ENCODE data around the gene GPR21. TPM values are rescaled to one million over a fixed set of nuclear protein-coding genes. Genes with fewer than 3 reads are reported as not detected.

The GPR21 gene
- 1 to 10 TPM in 3 of 4 donors, not detected in 1; 1.0 to 4.7 (median 1.0) TPM for total RNA-seq

GRCh38 chr9:123033352-123033751 lies at the start of gene GPR21:
Gene GPR21 (plus strand): TSS chr9:123033667. CDS start chr9:123034567, 900 bp downstream.
- peaks cover 18% of the 10 kb centered on the region for H3K36me3 ChIP-seq
- no peaks in the 10 kb centered on the region for H3K9me3 ChIP-seq
- H3K27ac ChIP-seq: no peak within 1 kb of the TSS
- H3K4me3 ChIP-seq: no peak within 1 kb of the TSS
- DNase-seq (ENCODE audit: low spot score in 2 of 2): no peak
- no peaks in the 10 kb centered on the region for H3K27me3 ChIP-seq
- WGBS: 67% methylated on average over 7 of the region's 7 CpGs
- no peaks in the 10 kb centered on the region for H3K4me1 ChIP-seq
- no peak for TF ChIP-seq POLR2A (IDR thresholded peaks at IDR 0.05)
- TF ChIP-seq EP300 (IDR thresholded peaks at IDR 0.05): no peak
- TF ChIP-seq CTCF (IDR thresholded peaks at IDR 0.05): no peak
- no peak for TF ChIP-seq POLR2AphosphoS5 (IDR thresholded peaks at IDR 0.05)

GRCh38 chr9:122986010-122986409 lies 47.5 kb upstream of the GPR21 start:
- H3K27ac ChIP-seq: no peak overlapping the region
- H3K4me1 ChIP-seq: no peaks in the 10 kb centered on the region
- H3K27me3 ChIP-seq: no peaks in the 10 kb centered on the region
- no peak overlapping the region for H3K4me3 ChIP-seq
- WGBS: 80% methylated on average over 5 of the region's 5 CpGs
- DNase-seq (ENCODE audit: low spot score in 2 of 2): no peak
- H3K9me3 ChIP-seq: no peaks in the 10 kb centered on the region
- H3K36me3 ChIP-seq: peaks cover 40% of the 10 kb centered on the region
- TF ChIP-seq POLR2AphosphoS5 (IDR thresholded peaks at IDR 0.05) (no peak), EP300 (IDR thresholded peaks at IDR 0.05) (no peak), CTCF (IDR thresholded peaks at IDR 0.05) (no peak), POLR2A (IDR thresholded peaks at IDR 0.05) (no peak)

- no peaks in the 10 kb centered on the region for H3K27me3 ChIP-seq
- H3K4me3 ChIP-seq: no peak overlapping the region
- no peak for DNase-seq (ENCODE audit: low spot score in 2 of 2)
- no peaks in the 10 kb centered on the region for H3K9me3 ChIP-seq
- peaks cover 6% of the 10 kb centered on the region for H3K4me1 ChIP-seq
- H3K27ac ChIP-seq: no peak overlapping the region
- H3K36me3 ChIP-seq: peaks cover 43% of the 10 kb centered on the region
- TF ChIP-seq POLR2AphosphoS5 (IDR thresholded peaks at IDR 0.05): no peak
- no peak for TF ChIP-seq POLR2A (IDR thresholded peaks at IDR 0.05)
- TF ChIP-seq CTCF (IDR thresholded peaks at IDR 0.05): no peak
- no peak for TF ChIP-seq EP300 (IDR thresholded peaks at IDR 0.05)
- 89% methylated on average over 2 of the region's 2 CpGs for WGBS
Measured at GRCh38 chr9:122988141-122988540, 45.3 kb upstream of the GPR21 start.

- no peak for DNase-seq (ENCODE audit: low spot score in 2 of 2)
- peaks cover 6% of the 10 kb centered on the region for H3K4me1 ChIP-seq
- H3K9me3 ChIP-seq: no peaks in the 10 kb centered on the region
- no peak overlapping the region for H3K4me3 ChIP-seq
- H3K36me3 ChIP-seq: peaks cover 49% of the 10 kb centered on the region
- 85% methylated on average over 8 of the region's 8 CpGs for WGBS
- TF ChIP-seq POLR2A (IDR thresholded peaks at IDR 0.05): no peak
- no peak for TF ChIP-seq POLR2AphosphoS5 (IDR thresholded peaks at IDR 0.05)
- TF ChIP-seq EP300 (IDR thresholded peaks at IDR 0.05): no peak
- TF ChIP-seq CTCF (IDR thresholded peaks at IDR 0.05): no peak
- H3K27me3 ChIP-seq: no peaks in the 10 kb centered on the region
- H3K27ac ChIP-seq: no peak overlapping the region
Measured at GRCh38 chr9:122988920-122989621, 44.4 kb upstream of the GPR21 start.

GRCh38 chr9:122991370-122991830 lies 42.1 kb upstream of the GPR21 start:
- Histone ChIP-seq H3K27me3 (no peaks in the 10 kb centered on the region), H3K36me3 (peaks cover 47% of the 10 kb centered on the region), H3K27ac (no peak overlapping the region), H3K9me3 (no peaks in the 10 kb centered on the region), H3K4me1 (peaks cover 6% of the 10 kb centered on the region), H3K4me3 (no peak overlapping the region)
- DNase-seq (ENCODE audit: low spot score in 2 of 2): no peak
- 25% methylated on average over 4 of the region's 4 CpGs for WGBS
- TF ChIP-seq CTCF (IDR thresholded peaks at IDR 0.05) (peak; percentile 48 to 54), POLR2AphosphoS5 (IDR thresholded peaks at IDR 0.05) (no peak)

All from suprapubic skin (tissue), 4 donors.